A673 (cell line): ENCODE data around the gene GRIK3. TPM values are rescaled to one million over a fixed set of nuclear protein-coding genes. Genes with fewer than 3 reads are reported as not detected.

ENCODE experiments used
- BruUV-seq: library from RNA; stranded (reverse); fragments of 400-500 nt; replicated peaks from 2 replicates; lab custom pipeline; 2021; lab: Mats Ljungman, UMichigan
- CTCF ChIA-PET: fragments of 300-600 bp; sonication (Branson Sonifier 250); formaldehyde crosslinking; loops from one replicate; lab custom pipeline; 2022; ENCODE audit warnings: antibody characterized with exemption; lab: Charles Lee
- POLR2A ChIA-PET: fragments of 300-600 bp; sonication (Branson Sonifier 250); formaldehyde crosslinking; loops from one replicate; lab custom pipeline; 2022; ENCODE audit warnings: antibody characterized with exemption; ENCODE audit not compliant: low non-redundant PET; lab: Charles Lee
- DNase-seq: peaks from one replicate; pipeline ENCODE4 v3.0.0-alpha.2; 2015; ENCODE audit warnings: low spot score
- H3K27ac ChIP-seq: fragments of 200-600 bp; sonication (generic); 2 replicates; pipeline ENCODE4 v1.5.1; 2016; ENCODE audit warnings: mixed run types, low read depth, mild to moderate bottlenecking, mixed read lengths, antibody characterized with exemption, low read length; ENCODE audit not compliant: poor library complexity, severe bottlenecking
- H3K27me3 ChIP-seq: fragments of 200-600 bp; sonication (generic); replicated peaks from 2 replicates; pipeline ENCODE4 v1.6.1; 2017; ENCODE audit warnings: mixed run types, low read depth, mild to moderate bottlenecking, mixed read lengths, antibody characterized with exemption, low read length; ENCODE audit not compliant: insufficient read depth, poor library complexity
- H3K36me3 ChIP-seq: fragments of 200-600 bp; sonication (generic); 2 replicates; pipeline ENCODE4 v1.6.1; 2016; ENCODE audit warnings: mixed run types, mild to moderate bottlenecking, mixed read lengths, antibody characterized with exemption, low read length; ENCODE audit not compliant: insufficient read depth, poor library complexity, severe bottlenecking
- H3K4me1 ChIP-seq: fragments of 200-600 bp; sonication (generic); 2 replicates; pipeline ENCODE4 v1.6.1; 2017; ENCODE audit warnings: mixed run types, mild to moderate bottlenecking, mixed read lengths, antibody characterized with exemption, low read length; ENCODE audit not compliant: insufficient read depth, poor library complexity, severe bottlenecking
- H3K4me3 ChIP-seq: fragments of 200-600 bp; sonication (generic); 2 replicates; pipeline ENCODE4 v1.5.1; 2016; ENCODE audit warnings: low read depth, mixed run types, mild to moderate bottlenecking, mixed read lengths, low read length; ENCODE audit not compliant: poor library complexity, severe bottlenecking
- H3K9me3 ChIP-seq: fragments of 200-600 bp; sonication (generic); 2 replicates; pipeline ENCODE4 v1.6.1; 2016; ENCODE audit warnings: mixed run types, low read depth, mild to moderate bottlenecking, mixed read lengths, antibody characterized with exemption, low read length; ENCODE audit not compliant: poor library complexity, severe bottlenecking
- CTCF ChIP-seq: fragments of 300-800, 200-600 bp; sonication (generic); conservative IDR thresholded peaks from 2 replicates; pipeline ENCODE4 v1.5.1; 2017; ENCODE audit warnings: low read depth, mild to moderate bottlenecking, antibody characterized with exemption, low read length, moderate library complexity, mixed read lengths
- EZH2 ChIP-seq: fragments of 200-600 bp; sonication (generic); IDR thresholded peaks from 2 replicates; pipeline ENCODE4 v1.6.1; 2017; ENCODE audit warnings: borderline replicate concordance, low read depth, mild to moderate bottlenecking, mixed read lengths, antibody characterized with exemption, low read length; ENCODE audit not compliant: poor library complexity, severe bottlenecking
- intact Hi-C: fragments of 100-400 bp; cut with micrococcal nuclease; formaldehyde crosslinking; loops from one replicate; pipeline ENCODE4 v1.10.0; 2022; ENCODE audit not compliant: unreplicated experiment
- total RNA-seq: library from RNA; stranded (reverse); gene quantifications from 2 replicates; pipeline ENCODE4 v1.2.3, GENCODE V29; 2021

The GRIK3 gene
- total RNA-seq, 1 experiment from 2014 or later, result 0.17 TPM

- Histone ChIP-seq H3K36me3 (no peaks in the 10 kb centered on the region), H3K9me3 (no peaks in the 10 kb centered on the region), H3K4me1 (no peaks in the 10 kb centered on the region), H3K27ac (no peak overlapping the region), H3K4me3 (no peak overlapping the region), H3K27me3 (peaks cover 10% of the 10 kb centered on the region)
- BruUV-seq, result no TSS peak
- no peak for DNase-seq
- TF ChIP-seq CTCF, result no peak
- TF ChIP-seq EZH2, result no peak
- ChIA-PET POLR2A (no interaction called here), CTCF (no interaction called here)
- intact Hi-C loops, result no loop called here
Measured at GRCh38 chr1:36888811-36889477, 145.4 kb downstream of the GRIK3 start.

- ChIA-PET CTCF (no interaction called here), POLR2A (no interaction called here)
Measured at GRCh38 chr1:36885540-36886357, 148.6 kb downstream of the GRIK3 start.

GRCh38 chr1:36884801-36885200 is 149.5 kb downstream of the GRIK3 start:
- Histone ChIP-seq H3K4me3 (no peak overlapping the region), H3K36me3 (no peaks in the 10 kb centered on the region), H3K27me3 (peaks cover 4% of the 10 kb centered on the region), H3K27ac (no peak overlapping the region), H3K4me1 (no peaks in the 10 kb centered on the region), H3K9me3 (no peaks in the 10 kb centered on the region)
- no TSS peak for BruUV-seq
- intact Hi-C loops, result no loop called here
- DNase-seq, result no peak
- ChIA-PET POLR2A (no interaction called here), CTCF (no interaction called here)
- TF ChIP-seq EZH2, result no peak
- no peak for TF ChIP-seq CTCF

More at GRCh38 chr1:36885540-36886357, 148.6 kb downstream of the GRIK3 start:
- Histone ChIP-seq H3K36me3 (no peaks in the 10 kb centered on the region), H3K27me3 (peaks cover 4% of the 10 kb centered on the region), H3K4me1 (no peaks in the 10 kb centered on the region), H3K4me3 (no peak overlapping the region), H3K27ac (no peak overlapping the region), H3K9me3 (no peaks in the 10 kb centered on the region)
- intact Hi-C loops, result no loop called here
- TF ChIP-seq EZH2, result no peak
- TF ChIP-seq CTCF, result no peak
- no peak for DNase-seq
- no TSS peak for BruUV-seq
